Activated CD8-positive, alpha-beta T cell treated with anti-CD3 and anti-CD28 coated beads, Interleukin-2, amount 10 ng/mL, durations not matched to agents 7 days and 5 days (primary cell): ENCODE data around the gene SSMEM1. TPM values are rescaled to one million over a fixed set of nuclear protein-coding genes. Genes with fewer than 3 reads are reported as not detected.
"Not testable (repeated sequence)": the region's sequence is repeated elsewhere in the genome, so short reads cannot be mapped to it uniquely, and the experiment has no call there.

ENCODE experiments used
- ATAC-seq: fragments of 150-1000 bp; cut with Tn5 transposase; one replicate; pipeline ENCODE4 v1.10.0; 2021; ENCODE audit warnings: moderate library complexity
- CTCF ChIA-PET: fragments of 350-600 bp; sonication (Branson Sonifier 250); formaldehyde crosslinking; loops from one replicate; lab custom pipeline; 2021; ENCODE audit warnings: antibody characterized with exemption; lab: Charles Lee
- POLR2A ChIA-PET: fragments of 350-600 bp; sonication (Branson Sonifier 250); formaldehyde crosslinking; loops from one replicate; lab custom pipeline; 2021; ENCODE audit warnings: antibody characterized with exemption; lab: Charles Lee
- DNase-seq: peaks from one replicate; pipeline ENCODE4 v3.0.0-alpha.2; 2020
- H3K27ac Mint-ChIP-seq: one replicate; pipeline ENCODE4 v1.8.0; 2021; ENCODE audit warnings: mild to moderate bottlenecking, mixed read lengths
- H3K27me3 Mint-ChIP-seq: one replicate; pipeline ENCODE4 v1.8.0; 2021; ENCODE audit warnings: low read depth, mixed read lengths
- H3K36me3 Mint-ChIP-seq: one replicate; pipeline ENCODE4 v1.8.0; 2021; ENCODE audit warnings: low read depth, mixed read lengths
- H3K4me1 Mint-ChIP-seq: one replicate; pipeline ENCODE4 v1.8.0; 2021; ENCODE audit warnings: low read depth, mixed read lengths
- H3K4me3 Mint-ChIP-seq: one replicate; pipeline ENCODE4 v1.8.0; 2021; ENCODE audit warnings: mild to moderate bottlenecking, mixed read lengths
- H3K9me3 Mint-ChIP-seq: one replicate; pipeline ENCODE4 v1.8.0; 2022; ENCODE audit warnings: mixed read lengths; ENCODE audit not compliant: insufficient read depth
- total RNA-seq, 2 experiments: library from RNA; stranded (reverse); gene quantifications; one replicate each; pipeline ENCODE4 v1.2.3, GENCODE V29; 2021

SSMEM1 gene, protein sequence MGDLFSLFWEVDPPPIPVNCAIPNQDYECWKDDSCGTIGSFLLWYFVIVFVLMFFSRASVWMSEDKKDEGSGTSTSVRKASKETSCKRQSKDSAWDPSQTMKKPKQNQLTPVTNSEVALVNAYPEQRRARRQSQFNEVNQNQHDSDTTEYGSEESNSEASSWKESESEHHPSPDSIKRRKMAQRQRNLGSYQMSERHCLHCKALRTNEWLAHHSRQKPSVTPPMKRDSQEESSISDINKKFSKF
- not detected for total RNA-seq

DNA sequence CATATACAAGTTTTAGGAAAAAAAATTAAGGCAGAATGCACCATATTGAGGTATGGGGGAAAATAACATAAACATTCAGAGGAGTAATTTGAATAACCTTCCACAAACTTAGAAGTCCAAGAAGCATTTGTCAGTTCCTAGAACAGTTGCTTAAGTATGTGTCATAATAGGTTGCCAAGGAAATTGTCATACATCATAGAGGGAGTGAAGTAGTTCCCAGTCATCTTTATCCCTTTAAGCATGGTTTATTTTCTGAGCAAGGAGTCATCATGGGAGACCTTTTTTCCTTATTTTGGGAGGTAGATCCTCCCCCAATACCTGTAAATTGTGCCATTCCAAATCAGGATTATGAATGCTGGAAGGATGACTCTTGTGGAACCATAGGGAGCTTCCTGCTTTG lies at the start of gene SSMEM1:
TSS of gene SSMEM1 (plus strand) at position 219 of the 400 bp plus-strand sequence. CDS start at position 270, 51 bp downstream.
- H3K4me3 Mint-ChIP-seq: no peak within 1 kb of the TSS
- no peaks in the 10 kb centered on the region for H3K9me3 Mint-ChIP-seq
- peaks cover 25% of the 10 kb centered on the region for H3K4me1 Mint-ChIP-seq
- ChIA-PET CTCF (no interaction called here), POLR2A (no interaction called here)
- H3K36me3 Mint-ChIP-seq: peaks cover 15% of the 10 kb centered on the region
- no peak for ATAC-seq
- no peak for DNase-seq
- H3K27ac Mint-ChIP-seq: no peak within 1 kb of the TSS
- H3K27me3 Mint-ChIP-seq: peaks cover 4% of the 10 kb centered on the region

DNA sequence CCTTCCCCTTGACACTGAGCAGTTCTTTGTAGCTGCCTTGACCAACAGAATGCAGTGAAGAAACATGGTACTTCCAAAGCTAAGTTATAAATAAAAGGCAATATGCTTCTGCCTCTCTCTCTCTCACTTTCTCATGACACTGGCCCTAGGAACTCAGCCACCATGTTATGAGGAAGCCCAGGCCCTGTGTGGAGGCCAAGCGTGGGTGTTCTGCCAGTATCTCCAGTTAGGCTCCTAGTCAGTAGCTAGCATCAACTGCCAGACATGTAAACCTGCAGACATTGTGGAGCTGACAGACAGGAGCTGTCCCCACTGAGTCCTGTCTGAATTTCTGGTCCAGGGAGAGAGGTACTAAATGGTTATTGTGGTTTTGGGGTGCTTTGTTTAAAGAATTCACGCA lies 47.6 kb upstream of the SSMEM1 start:
- no peak overlapping the region for H3K27ac Mint-ChIP-seq
- H3K27me3 Mint-ChIP-seq: no peaks in the 10 kb centered on the region
- H3K9me3 Mint-ChIP-seq: no peaks in the 10 kb centered on the region
- ATAC-seq (no peak), DNase-seq (no peak)
- ChIA-PET POLR2A (no interaction called here), CTCF (no interaction called here)
- H3K4me3 Mint-ChIP-seq: no peak overlapping the region
- H3K36me3 Mint-ChIP-seq: peaks cover 54% of the 10 kb centered on the region
- H3K4me1 Mint-ChIP-seq: no peaks in the 10 kb centered on the region

DNA sequence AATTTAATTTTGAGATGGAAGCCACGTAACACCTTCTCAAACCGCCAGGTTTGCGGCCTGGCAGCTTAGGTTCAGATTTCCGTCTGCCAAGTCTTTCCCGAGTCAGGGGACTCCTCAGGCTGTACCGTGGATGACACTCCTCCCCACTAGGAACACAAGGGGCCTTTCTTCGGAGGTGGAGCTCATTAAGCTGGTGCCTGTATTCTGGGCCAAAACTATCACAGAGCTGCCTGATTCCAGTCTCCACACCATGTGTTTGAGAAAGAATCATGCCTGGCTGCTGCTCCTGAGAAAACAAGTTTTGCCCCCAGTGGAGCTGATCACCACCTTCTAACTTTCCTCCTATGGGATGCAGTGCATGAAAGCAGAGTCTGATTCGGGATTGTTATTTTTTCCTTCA lies 47.2 kb upstream of the SSMEM1 start:
- H3K4me1 Mint-ChIP-seq: no peaks in the 10 kb centered on the region
- H3K27me3 Mint-ChIP-seq: no peaks in the 10 kb centered on the region
- POLR2A ChIA-PET: interaction anchor here (0.7 kb wide), 1 partner anchor 1241 kb away, joined by 3 read pairs; no protein-coding TSS in a partner anchor
- DNase-seq (no peak), ATAC-seq (no peak)
- CTCF ChIA-PET: no interaction called here
- no peak overlapping the region for H3K27ac Mint-ChIP-seq
- no peak overlapping the region for H3K4me3 Mint-ChIP-seq
- H3K9me3 Mint-ChIP-seq: no peaks in the 10 kb centered on the region
- H3K36me3 Mint-ChIP-seq: peaks cover 57% of the 10 kb centered on the region

DNA sequence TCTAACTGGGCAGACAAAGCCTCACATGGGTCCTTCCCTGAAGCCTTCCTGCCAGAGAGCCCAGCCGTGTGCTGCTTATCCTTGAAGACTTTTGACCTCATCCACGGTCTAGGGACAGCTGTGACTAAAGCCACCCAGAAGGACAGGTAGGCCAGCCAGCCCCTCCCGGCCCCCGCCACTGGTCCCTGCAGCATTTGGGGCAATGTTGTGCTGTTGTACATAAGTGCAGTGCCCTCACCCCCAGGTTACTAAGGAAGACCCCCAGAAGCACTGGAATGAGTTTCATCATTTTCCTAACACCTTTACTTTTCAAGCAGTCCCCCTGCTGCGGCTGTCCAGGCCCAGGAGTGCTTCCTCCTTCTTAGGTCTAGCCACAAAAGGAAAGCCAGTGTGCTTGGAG lies 45.5 kb upstream of the SSMEM1 start:
- Mint-ChIP-seq H3K4me3 (no peak overlapping the region), H3K27ac (no peak overlapping the region), H3K36me3 (peaks cover 62% of the 10 kb centered on the region), H3K9me3 (no peaks in the 10 kb centered on the region), H3K4me1 (no peaks in the 10 kb centered on the region), H3K27me3 (no peaks in the 10 kb centered on the region)
- ATAC-seq (no peak), DNase-seq (no peak)
- CTCF ChIA-PET: no interaction called here
- POLR2A ChIA-PET: no interaction called here

DNA sequence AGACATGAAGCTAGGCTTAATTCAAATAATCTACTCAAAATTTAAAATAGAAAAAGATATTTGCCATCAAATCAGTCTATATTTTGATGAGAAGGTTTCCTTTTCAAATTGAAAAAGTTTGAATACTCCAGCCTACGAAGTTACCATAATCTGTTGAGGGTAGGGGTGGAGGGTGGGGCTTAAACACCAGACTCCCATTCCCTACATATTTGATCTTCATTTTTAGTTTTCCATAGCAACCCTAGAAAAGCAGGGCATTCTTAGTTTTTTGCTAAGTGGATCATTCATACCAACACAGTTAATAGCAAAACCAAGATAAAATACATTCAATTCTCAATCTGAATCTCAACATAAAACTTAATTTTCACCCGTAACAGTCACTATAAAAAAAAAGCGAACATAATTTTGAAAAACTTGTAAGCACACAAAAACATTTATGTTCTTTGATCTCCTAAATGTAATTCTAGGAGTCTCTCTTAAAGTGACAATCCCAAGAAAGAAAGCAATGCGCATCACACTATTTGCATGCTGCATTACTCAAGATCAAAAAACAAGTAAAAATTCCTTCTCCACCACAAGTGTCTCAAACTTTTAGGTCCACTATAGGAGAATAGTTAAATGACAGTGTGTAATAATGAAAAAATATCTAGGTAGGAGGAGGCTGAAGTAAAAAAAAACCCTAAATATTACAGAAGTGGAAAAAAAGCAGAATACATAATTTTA lies 33.3 kb upstream of the SSMEM1 start:
- peaks cover 44% of the 10 kb centered on the region for H3K36me3 Mint-ChIP-seq
- ChIA-PET CTCF (no interaction called here), POLR2A (no interaction called here)
- no peaks in the 10 kb centered on the region for H3K9me3 Mint-ChIP-seq
- H3K27ac Mint-ChIP-seq: no peak overlapping the region
- H3K27me3 Mint-ChIP-seq: no peaks in the 10 kb centered on the region
- DNase-seq (no peak), ATAC-seq (no peak)
- H3K4me3 Mint-ChIP-seq: no peak overlapping the region
- H3K4me1 Mint-ChIP-seq: no peaks in the 10 kb centered on the region

DNA sequence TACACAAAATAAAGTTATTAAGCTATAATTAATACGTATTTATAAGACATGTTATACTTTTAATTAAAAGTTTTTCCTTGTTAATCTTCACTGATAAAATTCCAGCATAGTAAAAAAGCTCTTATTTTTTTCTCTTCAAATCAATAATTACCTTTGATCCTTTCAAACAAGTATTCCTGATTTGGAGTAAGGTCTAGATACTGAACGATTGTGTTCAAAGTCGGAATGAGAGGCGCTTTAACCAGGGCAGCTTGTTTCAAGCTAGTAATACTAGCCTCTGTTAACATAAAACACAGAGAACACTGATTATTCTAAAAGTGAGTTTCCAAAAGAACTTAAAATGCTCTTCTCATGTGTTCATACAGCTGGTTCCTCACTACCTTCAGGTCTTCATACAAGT lies 29.4 kb upstream of the SSMEM1 start:
- DNase-seq (no peak), ATAC-seq (no peak)
- POLR2A ChIA-PET: no interaction called here
- peaks cover 50% of the 10 kb centered on the region for H3K36me3 Mint-ChIP-seq
- H3K4me1 Mint-ChIP-seq: peaks cover 2% of the 10 kb centered on the region
- no peak overlapping the region for H3K27ac Mint-ChIP-seq
- no peaks in the 10 kb centered on the region for H3K9me3 Mint-ChIP-seq
- no peak overlapping the region for H3K4me3 Mint-ChIP-seq
- H3K27me3 Mint-ChIP-seq: no peaks in the 10 kb centered on the region
- CTCF ChIA-PET: no interaction called here

DNA sequence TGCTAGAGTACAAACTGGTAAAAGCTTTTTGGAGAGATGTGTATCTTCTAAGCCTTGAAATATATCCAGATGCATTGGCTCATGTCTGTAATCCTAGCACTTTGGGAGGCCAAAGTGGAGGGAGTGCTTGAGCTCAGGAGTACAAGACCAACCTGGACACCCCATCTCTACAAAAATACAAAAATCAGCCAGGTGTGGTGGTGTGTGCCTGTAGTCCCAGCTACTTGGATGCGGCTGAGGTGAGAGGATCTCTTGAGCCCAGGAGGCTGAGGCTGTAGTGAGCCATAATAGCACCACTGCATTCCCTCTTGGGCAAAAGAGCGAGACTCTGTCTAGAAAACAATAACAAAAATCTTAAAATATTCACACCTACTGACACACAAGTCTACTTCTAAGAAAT lies 28.0 kb upstream of the SSMEM1 start:
- peaks cover 2% of the 10 kb centered on the region for H3K4me1 Mint-ChIP-seq
- DNase-seq (no peak), ATAC-seq (no peak)
- no peaks in the 10 kb centered on the region for H3K27me3 Mint-ChIP-seq
- POLR2A ChIA-PET: no interaction called here
- no peak overlapping the region for H3K27ac Mint-ChIP-seq
- H3K36me3 Mint-ChIP-seq: peaks cover 46% of the 10 kb centered on the region
- CTCF ChIA-PET: no interaction called here
- no peak overlapping the region for H3K4me3 Mint-ChIP-seq
- no peaks in the 10 kb centered on the region for H3K9me3 Mint-ChIP-seq

DNA sequence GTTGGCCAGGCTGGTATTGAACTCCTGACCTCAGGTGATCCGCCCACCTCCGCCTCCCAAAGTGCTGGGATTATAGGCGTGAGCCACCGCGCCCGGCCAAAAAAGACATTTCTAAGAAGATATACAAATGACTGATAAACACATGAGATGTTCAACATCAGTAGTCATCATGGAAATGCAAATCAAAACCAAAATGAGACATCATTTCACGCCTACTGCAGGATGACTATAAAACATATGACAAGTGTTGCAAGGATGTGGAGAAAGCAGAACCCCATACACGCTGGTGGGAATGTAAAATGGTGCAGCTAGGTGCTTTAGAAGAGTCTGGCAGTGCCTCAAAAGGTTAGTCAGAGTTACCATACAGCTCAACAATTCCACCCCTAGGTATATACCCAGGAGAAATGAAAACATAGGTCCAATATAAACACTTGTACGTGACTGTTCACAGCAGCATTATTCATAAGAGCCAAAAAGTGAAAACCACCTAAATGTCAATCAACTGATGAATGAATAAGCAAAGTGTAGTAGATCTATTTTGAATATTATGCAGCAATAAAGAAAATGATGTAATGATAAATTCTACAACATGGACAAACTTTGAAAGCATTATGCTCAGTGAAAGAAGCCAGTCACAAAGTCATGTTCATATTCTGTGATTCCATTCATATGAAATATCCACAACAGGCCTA lies 26.9 kb upstream of the SSMEM1 start:
- no peak overlapping the region for H3K27ac Mint-ChIP-seq
- no peaks in the 10 kb centered on the region for H3K27me3 Mint-ChIP-seq
- peaks cover 2% of the 10 kb centered on the region for H3K4me1 Mint-ChIP-seq
- peaks cover 44% of the 10 kb centered on the region for H3K36me3 Mint-ChIP-seq
- DNase-seq: no peak
- no peaks in the 10 kb centered on the region for H3K9me3 Mint-ChIP-seq
- no peak overlapping the region for H3K4me3 Mint-ChIP-seq
- ATAC-seq: no peak
- ChIA-PET CTCF (no interaction called here), POLR2A (no interaction called here)

DNA sequence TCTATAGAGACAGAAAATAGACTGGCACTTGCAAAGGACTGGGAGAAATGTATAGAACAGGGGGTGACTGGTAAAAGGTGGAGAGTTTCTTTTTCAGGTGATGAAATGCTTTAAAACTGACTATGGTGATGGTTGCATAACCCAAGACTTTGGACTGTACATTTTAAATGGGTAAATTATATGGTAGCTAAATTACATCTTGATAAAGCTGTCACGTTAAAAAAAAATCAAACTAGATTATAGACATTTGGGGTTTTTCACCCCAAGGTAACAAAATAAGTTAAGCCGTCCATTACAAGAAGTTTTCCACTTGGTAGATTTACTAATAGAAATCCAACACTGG lies 26.4 kb upstream of the SSMEM1 start:
- Mint-ChIP-seq H3K4me3 (no peak overlapping the region), H3K27ac (no peak overlapping the region), H3K27me3 (no peaks in the 10 kb centered on the region), H3K4me1 (peaks cover 2% of the 10 kb centered on the region), H3K36me3 (peaks cover 44% of the 10 kb centered on the region), H3K9me3 (no peaks in the 10 kb centered on the region)
- no peak for ATAC-seq
- POLR2A ChIA-PET: interaction anchor here (1.1 kb wide), 1 partner anchor 24 kb away, joined by 4 read pairs; the partner anchor contains the start of gene TMEM209
- CTCF ChIA-PET: interaction anchor here (0.7 kb wide), 1 partner anchor 1336 kb away, joined by 4 read pairs; no protein-coding TSS in a partner anchor
- no peak for DNase-seq

DNA sequence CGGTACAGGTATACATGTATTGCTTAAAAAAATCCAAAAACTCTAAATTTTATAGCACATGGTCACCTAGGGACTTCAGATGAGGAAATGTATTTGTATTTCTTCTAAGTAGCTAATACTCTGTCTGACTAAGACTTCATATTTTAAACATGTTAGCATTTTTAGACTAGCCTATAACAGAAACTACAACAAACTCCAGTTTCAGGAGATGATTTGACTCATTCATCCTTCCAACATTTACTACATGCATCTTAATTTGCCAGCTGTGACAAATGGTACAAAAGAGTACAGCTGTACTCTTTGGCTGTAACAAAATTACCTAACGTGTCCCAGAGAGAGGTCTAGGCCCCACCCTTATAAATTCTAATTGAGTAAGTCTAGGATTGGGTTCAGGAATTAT lies 24.7 kb upstream of the SSMEM1 start:
- peaks cover 49% of the 10 kb centered on the region for H3K36me3 Mint-ChIP-seq
- no peak for DNase-seq
- H3K4me1 Mint-ChIP-seq: peaks cover 4% of the 10 kb centered on the region
- no peak for ATAC-seq
- no peak overlapping the region for H3K4me3 Mint-ChIP-seq
- POLR2A ChIA-PET: interaction anchor here (0.6 kb wide), 1 partner anchor 22 kb away, joined by 3 read pairs; the partner anchor contains the start of gene TMEM209
- H3K9me3 Mint-ChIP-seq: no peaks in the 10 kb centered on the region
- H3K27me3 Mint-ChIP-seq: no peaks in the 10 kb centered on the region
- CTCF ChIA-PET: interaction anchor here (1.1 kb wide), 1 partner anchor 15 kb away, joined by 3 read pairs; no protein-coding TSS in a partner anchor
- no peak overlapping the region for H3K27ac Mint-ChIP-seq

DNA sequence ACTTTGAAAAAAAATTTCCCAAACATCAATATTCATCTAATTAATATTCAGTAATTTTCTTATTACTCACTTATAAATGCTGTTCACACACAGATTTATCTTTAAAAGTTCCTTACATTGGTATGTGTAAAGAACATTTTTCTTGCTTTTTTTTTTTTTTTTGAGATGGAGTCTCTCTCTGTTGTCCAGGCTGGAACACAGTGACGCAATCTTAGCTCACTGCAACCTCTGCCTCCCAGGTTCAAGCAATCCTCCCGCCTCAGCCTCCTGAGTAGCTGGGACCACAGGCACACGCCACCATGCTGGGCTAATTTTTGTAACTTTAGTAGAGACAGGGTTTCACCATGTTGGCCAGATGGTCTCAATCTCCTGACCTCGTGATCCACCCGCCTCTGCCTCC lies 23.3 kb upstream of the SSMEM1 start:
- H3K36me3 Mint-ChIP-seq: peaks cover 50% of the 10 kb centered on the region
- H3K27me3 Mint-ChIP-seq: not testable (repeated sequence)

DNA sequence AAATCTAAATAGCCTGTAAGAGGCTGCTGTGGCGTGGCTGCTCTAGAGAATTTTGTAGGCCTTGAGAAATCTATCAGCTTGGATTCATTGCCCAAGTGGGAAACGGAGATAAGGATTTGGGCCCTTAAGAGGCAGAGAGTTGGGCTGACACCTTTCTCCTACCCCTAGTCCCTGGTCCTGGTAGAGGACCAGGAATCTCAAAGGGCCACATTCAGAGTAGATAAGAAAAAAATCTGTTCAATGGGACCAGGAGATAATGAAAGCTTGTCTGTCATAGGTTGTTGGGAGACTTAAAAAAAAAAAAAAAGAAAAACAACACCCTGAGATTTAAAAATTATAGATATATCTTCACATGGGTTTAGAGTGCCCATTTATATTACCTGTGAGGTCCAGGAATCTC lies 20.3 kb upstream of the SSMEM1 start:
- H3K4me1 Mint-ChIP-seq: peaks cover 4% of the 10 kb centered on the region
- H3K9me3 Mint-ChIP-seq: no peaks in the 10 kb centered on the region
- peaks cover 49% of the 10 kb centered on the region for H3K36me3 Mint-ChIP-seq
- no peak overlapping the region for H3K4me3 Mint-ChIP-seq
- CTCF ChIA-PET: no interaction called here
- H3K27me3 Mint-ChIP-seq: no peaks in the 10 kb centered on the region
- DNase-seq (no peak), ATAC-seq (no peak)
- no peak overlapping the region for H3K27ac Mint-ChIP-seq
- POLR2A ChIA-PET: interaction anchor here (1.4 kb wide), 1 partner anchor 17 kb away, joined by 5 read pairs; no protein-coding TSS in a partner anchor

More for the DNA sequence above, 23.3 kb upstream of the SSMEM1 start:
- H3K4me3 Mint-ChIP-seq, CTCF ChIA-PET, POLR2A ChIA-PET, ATAC-seq, H3K9me3 Mint-ChIP-seq, H3K4me1 Mint-ChIP-seq, DNase-seq, H3K27ac Mint-ChIP-seq: not testable (repeated sequence)
